Epithelial cell of proximal tubule (primary cell): ENCODE data around the gene SLC4A9. TPM values are rescaled to one million over a fixed set of nuclear protein-coding genes. Genes with fewer than 3 reads are reported as not detected.
"Not testable (repeated sequence)": the region's sequence is repeated elsewhere in the genome, so short reads cannot be mapped to it uniquely, and the experiment has no call there.

Source experiments
- DNase-seq: peaks from one replicate; pipeline ENCODE4 v3.0.0-alpha.2; 2011; ENCODE audit warnings: low read depth
- H3K4me3 ChIP-seq: 2 replicates; pipeline ENCODE4 v1.5.1; 2011; ENCODE audit warnings: low read depth, mild to moderate bottlenecking, low read length
- CTCF ChIP-seq: conservative IDR thresholded peaks from 2 replicates; pipeline ENCODE4 v1.5.1; 2012; ENCODE audit warnings: low read depth, mild to moderate bottlenecking, low read length
- total RNA-seq: library from RNA; depleted of rRNA; stranded (reverse); fragments of >200 nt; gene quantifications from 2 replicates; pipeline ENCODE4 v1.2.3, GENCODE V29; 2015

The SLC4A9 gene
- total RNA-seq, 1 donor from 2014 or later: not detected

- no peak for DNase-seq
- no peak for TF ChIP-seq CTCF
- no peak overlapping the region for H3K4me3 ChIP-seq
Observed at GRCh38 chr5:140408750-140409241, 48.8 kb downstream of the SLC4A9 start.

- no peak for TF ChIP-seq CTCF
- no peak for DNase-seq
- no peak overlapping the region for H3K4me3 ChIP-seq
Observed at GRCh38 chr5:140413230-140413629, 53.2 kb downstream of the SLC4A9 start.

GRCh38 chr5:140417235-140417634, 57.2 kb downstream of the SLC4A9 start:
- no peak for TF ChIP-seq CTCF
- no peak overlapping the region for H3K4me3 ChIP-seq
- DNase-seq: no peak

- TF ChIP-seq CTCF: no peak
- no peak for DNase-seq
- H3K4me3 ChIP-seq: no peak overlapping the region
Observed at GRCh38 chr5:140418862-140419520, 59.0 kb downstream of the SLC4A9 start.

GRCh38 chr5:140420226-140420570, 60.2 kb downstream of the SLC4A9 start:
- no peak overlapping the region for H3K4me3 ChIP-seq
- no peak for DNase-seq
- TF ChIP-seq CTCF: no peak

- no peak for DNase-seq
Observed at GRCh38 chr5:140420665-140421361, 60.8 kb downstream of the SLC4A9 start.

GRCh38 chr5:140421375-140421774, 61.4 kb downstream of the SLC4A9 start:
- not testable (repeated sequence) for DNase-seq, H3K4me3 ChIP-seq

More at GRCh38 chr5:140420665-140421361, 60.8 kb downstream of the SLC4A9 start:
- no peak for TF ChIP-seq CTCF
- no peak overlapping the region for H3K4me3 ChIP-seq
